ENCODE measurements around the gene TRPM5.

GRCh38 chr11:2418693-2419360 lies 25.5 kb downstream of the TRPM5 start:
- TF ChIP-seq CTCF (IDR thresholded peaks at IDR 0.05; ENCODE audit: insufficient read depth, low read length) = no peak
- TF ChIP-seq REST (IDR thresholded peaks at IDR 0.05; ENCODE audit: insufficient replicate concordance, low read depth) = no peak
- no peak for TF ChIP-seq POLR2AphosphoS5 (IDR thresholded peaks at IDR 0.05; ENCODE audit: low read depth)
- no peak for TF ChIP-seq GABPA (IDR thresholded peaks at IDR 0.05; ENCODE audit: low read depth)

All from HL-60 (cell line).